ENCODE data around the gene ADAMTS14.

The ADAMTS14 gene

DNA sequence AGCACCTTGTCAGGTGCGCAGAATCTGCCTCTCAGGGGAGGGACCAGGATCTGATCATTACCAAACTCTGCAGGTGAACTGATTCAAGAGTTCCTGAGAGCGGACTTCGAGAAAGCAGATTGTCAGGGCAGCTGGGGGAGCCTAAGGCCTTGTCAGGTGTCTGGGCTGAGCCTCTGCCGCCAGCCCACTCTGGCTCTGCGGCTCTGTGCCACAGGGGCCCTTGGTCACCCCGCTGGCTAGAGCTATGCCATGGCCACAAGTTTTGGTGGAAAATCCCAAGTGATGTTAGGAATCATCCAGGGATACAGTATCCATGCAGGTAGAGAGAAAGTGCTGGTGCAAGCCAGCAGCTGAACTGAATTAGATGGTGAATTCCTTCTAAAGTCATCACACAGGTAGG lies 4.2 kb downstream of the ADAMTS14 start:
- DNase-seq (ENCODE audit: low read depth), result no peak

DNA sequence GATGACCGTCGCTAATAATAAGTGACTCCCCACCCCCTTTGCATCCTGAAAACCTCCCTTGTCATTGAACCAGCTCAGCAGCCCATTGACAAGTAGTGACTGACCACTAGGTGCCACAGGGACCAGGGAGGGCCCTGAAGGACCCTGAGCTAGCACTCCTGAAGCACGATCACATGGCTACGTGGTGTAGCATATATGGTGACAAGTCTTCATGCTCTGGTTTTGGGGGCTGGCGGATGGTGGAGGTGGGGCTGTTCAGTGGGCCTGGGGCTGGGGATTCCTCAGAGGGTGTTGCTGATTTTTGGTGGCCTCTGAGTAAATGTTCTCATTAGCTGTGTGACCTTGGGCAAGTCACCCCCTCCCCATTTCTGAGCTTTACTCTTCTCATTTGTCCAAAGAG lies 4.7 kb downstream of the ADAMTS14 start:
- no peak for DNase-seq (ENCODE audit: low read depth)

DNA sequence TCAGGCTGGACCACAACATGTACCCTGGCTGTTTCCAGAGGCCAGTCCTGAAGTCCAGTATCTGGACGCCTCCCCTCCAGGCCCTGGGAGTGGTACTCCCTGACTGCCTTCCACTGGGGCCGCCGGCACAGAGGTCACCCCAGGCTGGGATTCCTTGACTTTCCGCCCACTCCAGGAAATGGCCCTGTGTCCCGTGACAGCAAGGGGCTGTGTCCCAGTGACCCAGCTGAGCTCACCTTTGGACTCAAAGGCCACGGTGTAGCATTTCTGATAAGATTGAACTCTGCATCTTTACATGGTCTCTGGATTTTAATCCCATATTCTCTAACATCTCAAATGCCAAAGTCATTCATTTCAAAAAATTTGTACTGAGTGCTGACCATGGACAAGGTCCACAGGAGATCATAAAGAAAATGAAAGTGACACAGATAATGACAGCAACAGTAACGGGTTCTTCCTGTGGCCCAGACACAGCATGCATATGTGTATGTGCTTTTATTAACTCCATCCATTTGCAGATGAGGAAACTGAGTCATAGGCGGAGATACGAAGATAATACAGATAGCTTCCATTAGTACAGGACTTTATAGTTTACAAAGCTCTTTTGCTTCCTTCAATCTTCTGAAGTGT lies 5.4 kb downstream of the ADAMTS14 start:
- no peak for DNase-seq (ENCODE audit: low read depth)

DNA sequence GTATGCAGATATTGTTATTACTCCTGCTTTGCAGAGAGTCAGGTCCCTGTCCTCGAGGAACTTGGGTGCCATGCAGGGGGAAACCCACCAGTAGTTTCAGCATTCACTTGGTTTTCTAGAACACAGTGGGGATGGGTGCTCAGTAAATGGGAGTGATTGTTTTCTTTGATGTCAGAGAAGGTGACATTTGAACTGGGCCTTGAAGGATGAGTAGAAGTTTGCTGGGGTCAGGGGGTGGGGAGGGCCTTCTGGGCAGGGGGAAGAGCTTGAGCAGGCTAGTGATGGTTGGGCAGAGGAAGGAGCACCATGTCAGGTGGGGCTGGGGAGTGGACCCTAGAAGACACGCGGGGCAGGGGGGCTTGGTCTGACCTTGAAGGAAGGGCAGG lies 5.9 kb downstream of the ADAMTS14 start:
- no peak for DNase-seq (ENCODE audit: low read depth)

DNA sequence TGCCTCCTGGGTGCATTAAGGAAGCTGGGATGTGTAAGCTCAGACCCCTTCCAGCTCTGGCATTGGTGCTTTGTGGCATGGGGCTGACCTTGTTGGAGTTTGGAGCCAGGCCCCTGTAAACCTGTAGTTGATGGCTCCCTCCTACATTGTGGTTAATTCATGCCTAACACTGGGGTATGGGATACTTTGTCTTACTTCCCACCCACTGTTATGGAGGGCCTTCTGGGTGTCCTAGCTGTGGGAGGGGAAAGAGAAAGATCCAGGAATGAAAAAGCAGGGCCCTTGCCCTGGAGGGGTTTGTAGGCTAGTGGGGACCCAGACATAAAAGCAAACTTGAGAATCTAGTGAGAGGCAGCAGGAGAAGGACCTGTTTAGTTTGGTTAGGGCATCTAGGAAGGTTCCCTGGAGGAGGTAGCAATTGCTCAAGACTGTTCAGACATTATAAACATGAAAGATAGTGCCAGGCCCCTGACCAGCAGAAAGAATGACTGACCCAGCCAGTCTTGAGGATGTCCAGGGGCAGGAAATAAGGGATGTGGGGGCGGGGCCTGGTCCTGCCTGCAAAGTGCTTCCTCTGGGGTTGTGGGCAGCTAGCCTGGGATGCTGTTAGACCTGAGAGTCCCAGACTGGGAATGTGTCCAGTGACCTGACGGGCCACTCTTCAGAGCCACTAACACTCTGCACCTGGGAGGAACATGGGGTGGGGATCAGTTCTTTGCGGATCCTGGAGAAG lies 6.6 kb downstream of the ADAMTS14 start:
- peak; percentile 51 for DNase-seq (ENCODE audit: low read depth)

DNA sequence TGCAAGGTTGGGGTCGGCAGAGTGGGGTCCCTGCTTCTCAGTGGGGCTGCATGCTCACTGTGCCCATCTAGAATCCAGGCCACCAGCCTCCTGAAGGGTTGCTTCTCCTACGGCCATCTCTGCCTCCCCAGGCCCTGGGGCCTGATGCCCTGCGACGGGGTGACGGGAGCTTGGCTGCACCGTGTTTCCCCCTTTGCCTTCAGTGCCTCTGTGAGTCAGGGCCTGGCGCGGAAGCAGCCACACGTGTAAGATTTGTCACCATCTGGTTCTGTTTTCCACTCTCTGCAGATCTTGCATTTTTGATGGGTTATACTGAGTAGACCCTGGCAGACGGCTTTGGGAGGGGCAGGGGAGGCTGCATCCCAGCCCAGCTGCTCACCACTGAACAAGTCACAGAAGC lies 7.2 kb downstream of the ADAMTS14 start:
- peak; percentile 89 for DNase-seq (ENCODE audit: low read depth)

DNA sequence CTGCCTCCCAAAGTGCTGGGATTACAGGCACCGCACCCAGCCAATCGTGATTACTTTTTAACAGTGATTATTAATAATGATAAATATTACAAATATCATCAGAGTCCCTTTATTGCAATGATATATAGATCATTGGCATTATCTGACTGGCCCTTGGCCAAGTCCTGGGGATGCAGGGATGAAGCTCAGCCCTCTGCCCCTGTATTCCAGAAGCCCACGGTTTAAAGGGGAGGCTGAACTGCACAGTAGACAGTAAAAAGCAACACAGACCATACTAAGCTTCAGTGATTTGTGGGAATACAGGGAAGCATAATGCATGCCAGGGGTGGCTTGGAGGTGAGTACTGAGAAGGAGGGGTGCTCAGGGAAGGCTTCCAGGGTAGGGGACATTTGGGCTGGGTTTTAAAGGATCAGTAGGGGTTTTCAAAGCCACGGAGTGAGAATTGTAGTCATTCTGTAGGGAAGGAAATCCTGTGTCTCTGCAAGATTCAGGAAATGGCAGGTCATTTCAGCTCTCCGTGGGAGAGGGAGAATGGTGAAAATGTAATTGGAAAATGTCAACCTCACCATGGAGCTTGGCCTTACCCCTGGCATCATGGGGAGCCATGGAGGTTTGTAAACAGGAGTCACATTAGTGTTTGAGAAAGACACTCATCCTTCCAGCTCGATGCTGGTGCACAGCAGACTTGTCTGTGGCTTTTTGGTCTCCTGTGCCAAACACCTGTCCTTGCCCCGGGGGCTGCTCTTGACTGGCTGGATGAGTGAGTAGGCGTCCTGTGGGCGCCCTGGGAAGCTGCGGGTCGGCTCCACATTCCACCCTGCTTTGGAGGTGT lies 8.8 kb downstream of the ADAMTS14 start:
- DNase-seq (ENCODE audit: low read depth), result no peak

DNA sequence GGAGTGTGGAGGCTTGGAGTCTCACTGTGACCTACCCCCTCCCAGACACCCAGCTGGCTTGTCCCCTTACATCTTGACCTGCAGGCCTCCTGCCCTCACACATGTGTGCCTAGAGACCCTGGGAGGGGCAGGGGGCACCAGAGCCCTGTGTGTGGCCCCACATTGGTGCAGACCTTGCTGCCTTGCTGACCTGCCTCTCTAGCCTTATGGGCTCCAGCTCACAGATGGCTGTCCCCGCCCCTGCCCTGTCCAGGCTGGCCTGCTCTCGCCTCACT lies 9.4 kb downstream of the ADAMTS14 start:
- DNase-seq (ENCODE audit: low read depth), result no peak

DNA sequence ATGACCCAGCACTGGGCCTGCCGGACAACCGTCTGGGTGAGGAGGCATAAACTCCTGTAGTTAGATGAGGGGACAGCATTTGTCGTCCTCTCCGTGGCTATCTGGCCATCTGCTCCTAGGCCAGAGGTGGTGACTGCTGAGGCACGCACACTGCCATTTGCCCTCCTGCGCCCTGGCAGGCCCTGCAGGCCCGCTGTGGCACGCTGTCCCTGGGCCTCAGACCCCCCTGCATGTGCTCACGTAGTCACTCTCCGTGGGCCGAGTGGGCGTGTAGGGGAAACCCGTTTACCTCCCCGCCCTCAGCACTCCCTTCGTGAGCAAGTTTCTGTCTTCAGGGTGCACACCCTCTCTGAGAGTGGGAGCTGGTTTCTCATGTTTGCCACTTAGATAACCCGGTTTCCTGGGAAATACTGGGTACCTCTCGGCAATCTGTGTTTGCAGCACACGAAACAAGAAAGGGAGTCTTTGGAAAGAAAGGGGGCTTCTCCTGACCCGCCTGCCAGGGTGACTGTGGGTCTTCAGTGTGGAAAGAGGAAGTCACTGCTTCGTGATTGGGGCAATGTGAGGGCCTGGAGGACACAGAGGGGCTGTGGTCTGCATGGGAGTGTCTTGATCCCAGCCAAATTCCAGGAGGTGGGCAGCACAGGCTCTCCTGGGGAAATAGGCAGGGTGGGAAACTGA lies 10.8 kb downstream of the ADAMTS14 start:
- DNase-seq (ENCODE audit: low read depth), result no peak

DNA sequence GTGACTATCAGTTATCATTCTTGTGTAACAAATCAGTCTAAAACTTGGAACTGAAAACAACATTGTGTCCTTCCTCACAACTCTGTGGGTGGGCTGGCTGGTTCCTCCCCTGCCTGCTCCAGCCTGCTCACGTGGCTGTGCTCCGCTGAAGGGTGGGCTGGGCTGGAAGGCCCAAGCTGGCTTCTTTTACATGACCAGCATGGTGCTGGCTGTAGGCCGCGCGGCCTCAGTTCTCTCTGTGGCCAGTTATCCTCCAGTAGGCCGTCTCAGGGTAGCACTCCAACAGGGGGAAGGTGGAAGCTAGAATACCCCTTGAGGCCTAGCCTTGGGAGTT lies 11.3 kb downstream of the ADAMTS14 start:
- DNase-seq (ENCODE audit: low read depth), result no peak

DNA sequence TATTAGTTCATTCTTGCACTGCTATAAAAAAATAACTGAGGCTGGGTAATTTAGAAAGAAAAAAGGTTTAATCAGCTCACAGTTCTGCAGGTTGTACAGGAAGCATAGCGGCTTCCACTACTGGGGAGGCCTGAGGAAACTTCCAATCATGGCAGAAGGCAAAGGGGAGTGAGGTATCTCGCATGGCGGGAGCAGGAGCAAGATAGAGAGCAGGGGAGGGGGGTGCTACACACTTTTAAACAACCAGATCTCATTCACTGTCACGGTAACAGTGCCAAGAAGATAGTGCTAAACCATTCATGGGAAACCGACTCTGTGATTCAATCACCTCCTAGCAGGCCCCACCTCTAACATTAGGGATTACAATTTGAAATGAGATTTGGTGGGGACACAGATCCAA lies 11.6 kb downstream of the ADAMTS14 start:
- no peak for DNase-seq (ENCODE audit: low read depth)

DNA sequence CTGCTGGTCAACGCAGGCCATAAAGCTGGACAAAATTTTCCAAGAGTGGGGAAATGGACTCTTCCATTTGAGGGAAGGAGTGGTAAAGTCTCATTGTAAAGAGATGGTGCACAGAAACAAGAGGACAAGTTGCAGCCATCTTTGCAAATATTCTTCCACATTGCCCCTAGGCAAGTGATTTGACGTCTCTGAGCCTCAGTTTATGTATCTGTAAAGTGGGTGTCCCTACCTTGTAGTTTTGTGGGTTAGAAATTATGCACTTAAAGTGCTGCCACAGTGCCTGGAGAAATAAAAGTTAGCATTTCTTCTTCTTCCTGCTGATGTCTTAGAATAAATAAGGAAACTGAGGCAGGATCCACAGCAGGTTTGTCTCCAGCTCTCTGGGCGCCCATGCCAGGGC lies 12.1 kb downstream of the ADAMTS14 start:
- no peak for DNase-seq (ENCODE audit: low read depth)

DNA sequence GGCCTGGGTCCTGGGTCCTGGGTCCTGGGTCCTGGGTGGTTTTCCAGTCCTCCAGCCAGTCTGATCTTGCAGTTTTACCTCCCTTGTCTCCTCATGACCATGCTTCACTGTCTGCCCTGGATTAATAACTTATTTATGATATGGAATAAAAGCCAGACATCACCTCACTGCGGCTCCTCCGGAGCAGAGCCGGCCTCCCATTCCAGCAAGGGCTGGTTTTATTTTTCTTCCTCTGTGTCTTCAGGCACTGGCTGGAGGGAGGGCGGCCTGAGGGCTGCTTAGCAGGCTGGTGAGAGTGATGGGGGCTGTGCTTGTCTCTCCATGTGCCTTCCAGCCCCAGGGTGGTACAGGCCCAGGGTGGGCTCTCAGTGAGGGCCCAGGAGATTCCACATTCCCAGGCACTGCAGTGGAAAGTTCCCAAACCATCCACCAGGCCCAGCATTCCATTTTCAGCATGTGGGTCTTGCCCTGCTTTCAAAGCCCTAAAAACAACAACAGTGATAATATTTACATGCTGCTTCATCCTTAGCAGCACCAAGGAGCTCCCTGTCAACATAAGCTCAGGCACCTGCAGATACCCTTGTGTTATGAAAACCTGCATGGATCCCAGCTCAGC lies 12.6 kb downstream of the ADAMTS14 start:
- DNase-seq (ENCODE audit: low read depth), result no peak

DNA sequence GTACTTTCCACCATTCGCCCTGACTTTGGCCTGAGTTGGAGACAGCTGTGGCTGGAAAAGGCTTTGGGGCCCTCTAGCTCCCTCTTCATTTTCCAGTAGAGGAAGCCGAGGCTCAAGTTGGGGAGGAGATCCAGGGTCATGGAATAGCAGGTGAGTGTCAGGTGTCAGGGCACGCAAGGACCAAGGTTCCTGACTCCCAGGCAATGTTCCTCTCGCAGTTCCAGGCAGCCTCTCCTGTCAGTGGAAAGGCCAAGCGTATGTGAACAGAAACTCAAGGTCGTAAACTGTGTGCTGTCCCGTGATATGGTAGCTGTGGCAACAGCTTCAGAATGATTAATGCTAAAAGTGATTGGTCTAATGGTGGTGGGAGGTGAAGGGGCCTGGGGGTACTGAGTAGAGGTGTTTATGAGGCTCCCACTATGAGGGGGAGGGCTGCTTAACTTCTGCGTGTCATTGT lies 13.2 kb downstream of the ADAMTS14 start:
- DNase-seq (ENCODE audit: low read depth), result no peak

DNA sequence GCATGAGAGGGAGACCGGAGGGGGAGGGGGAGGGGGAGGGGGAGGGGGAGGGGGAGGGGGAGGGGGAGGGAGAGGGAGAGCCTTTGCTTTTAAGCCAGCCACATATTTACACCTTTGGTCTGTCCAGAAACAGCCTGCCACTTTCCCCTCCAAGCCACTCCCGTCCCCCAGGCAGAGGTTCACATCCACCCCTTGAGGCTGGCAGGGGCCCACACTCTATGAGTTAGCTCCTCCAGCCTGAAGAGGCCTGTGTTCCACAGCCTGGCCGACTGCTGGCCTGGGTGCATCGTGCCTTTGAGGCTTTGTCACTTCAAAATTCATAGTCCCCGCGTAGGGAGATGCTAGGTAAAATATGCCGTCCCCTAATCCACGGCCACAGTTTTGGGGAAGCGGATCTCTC lies 16.5 kb downstream of the ADAMTS14 start:
- no peak for DNase-seq (ENCODE audit: low read depth)

DNA sequence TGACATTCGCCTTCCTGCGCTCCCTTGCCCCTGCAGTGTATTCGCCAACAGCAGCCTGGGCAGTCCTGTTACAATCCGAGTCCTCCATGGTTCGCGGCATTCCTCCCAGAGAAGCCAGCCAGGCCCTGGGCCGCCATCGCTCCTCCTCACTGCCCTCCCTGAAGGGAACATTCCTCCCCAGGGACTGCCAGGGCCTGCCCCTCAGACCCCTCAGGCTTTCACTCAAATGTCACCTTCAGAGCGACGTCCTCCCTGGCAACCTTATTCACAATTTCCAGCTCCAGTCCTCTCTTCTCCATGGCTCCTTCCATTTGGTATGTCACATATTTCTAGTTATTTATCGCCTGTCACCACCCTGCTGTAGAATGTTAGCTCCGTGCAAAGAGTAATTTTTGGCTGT lies 17.4 kb downstream of the ADAMTS14 start:
- no peak for DNase-seq (ENCODE audit: low read depth)

DNA sequence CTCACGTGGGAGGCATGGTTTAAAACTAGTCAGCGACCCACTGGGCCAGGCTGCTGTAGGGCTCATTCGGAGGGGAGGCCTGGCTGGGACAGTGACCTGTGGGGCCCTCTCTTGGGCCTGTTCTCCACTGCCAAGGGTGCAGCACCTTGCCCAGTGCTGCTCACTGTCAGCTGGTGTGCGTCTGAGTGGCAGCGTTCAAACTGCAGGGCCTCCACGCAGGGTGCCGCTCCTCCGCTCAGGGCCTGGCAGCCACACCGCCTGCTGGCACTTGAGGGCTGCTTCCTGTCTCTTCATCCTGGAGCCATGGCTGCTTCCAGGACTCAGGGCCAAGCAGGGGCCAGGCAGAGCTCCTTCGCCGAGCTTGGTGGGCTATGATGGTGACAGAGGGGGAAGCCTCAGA lies 18.3 kb downstream of the ADAMTS14 start:
- no peak for DNase-seq (ENCODE audit: low read depth)

DNA sequence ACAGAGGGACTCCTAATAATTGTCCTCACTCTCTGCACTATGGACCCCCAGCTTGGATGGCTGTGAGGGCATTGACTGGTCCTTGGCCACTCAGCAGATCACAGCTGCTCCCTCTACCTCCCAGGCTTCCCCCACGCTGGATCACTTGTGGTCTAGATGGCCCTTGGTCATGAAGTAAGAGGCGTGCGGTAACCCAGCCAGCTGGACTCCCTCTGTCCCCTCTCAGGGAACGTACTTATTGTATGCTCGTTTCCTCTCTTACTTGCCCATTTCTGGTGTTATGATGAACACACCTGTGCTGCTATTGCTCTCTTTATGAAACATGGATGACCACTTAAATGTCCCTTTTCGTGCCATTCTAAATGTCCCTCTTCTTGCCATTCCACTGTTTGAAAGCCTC lies 19.3 kb downstream of the ADAMTS14 start:
- no peak for DNase-seq (ENCODE audit: low read depth)

DNA sequence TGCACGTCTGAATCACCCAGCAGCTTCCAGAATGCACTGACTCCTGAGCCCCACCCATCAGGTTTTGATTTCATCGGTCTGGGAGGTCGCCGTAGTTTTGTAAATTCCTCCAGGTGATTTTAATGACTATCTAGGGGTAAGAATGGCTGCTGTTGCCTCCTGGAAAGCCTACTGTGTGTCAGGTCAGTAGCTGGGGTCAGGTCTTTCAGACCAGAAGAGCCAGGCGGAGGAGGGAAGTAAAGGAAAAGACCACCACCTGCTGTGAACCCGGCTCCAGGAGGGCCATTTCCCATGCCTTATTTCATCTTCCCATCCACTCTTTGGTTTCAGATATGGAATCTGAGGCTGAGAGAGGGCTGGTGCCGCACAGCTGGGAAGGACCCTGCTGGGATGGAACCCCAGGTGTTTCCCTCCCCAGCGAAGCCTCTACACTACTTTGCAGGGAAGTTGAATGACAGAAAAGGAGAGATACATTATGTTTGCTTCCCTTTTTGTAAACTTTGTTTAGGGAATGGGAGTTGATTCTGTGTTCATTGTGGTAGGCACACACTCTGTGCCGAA lies 19.8 kb downstream of the ADAMTS14 start:
- no peak for DNase-seq (ENCODE audit: low read depth)

DNA sequence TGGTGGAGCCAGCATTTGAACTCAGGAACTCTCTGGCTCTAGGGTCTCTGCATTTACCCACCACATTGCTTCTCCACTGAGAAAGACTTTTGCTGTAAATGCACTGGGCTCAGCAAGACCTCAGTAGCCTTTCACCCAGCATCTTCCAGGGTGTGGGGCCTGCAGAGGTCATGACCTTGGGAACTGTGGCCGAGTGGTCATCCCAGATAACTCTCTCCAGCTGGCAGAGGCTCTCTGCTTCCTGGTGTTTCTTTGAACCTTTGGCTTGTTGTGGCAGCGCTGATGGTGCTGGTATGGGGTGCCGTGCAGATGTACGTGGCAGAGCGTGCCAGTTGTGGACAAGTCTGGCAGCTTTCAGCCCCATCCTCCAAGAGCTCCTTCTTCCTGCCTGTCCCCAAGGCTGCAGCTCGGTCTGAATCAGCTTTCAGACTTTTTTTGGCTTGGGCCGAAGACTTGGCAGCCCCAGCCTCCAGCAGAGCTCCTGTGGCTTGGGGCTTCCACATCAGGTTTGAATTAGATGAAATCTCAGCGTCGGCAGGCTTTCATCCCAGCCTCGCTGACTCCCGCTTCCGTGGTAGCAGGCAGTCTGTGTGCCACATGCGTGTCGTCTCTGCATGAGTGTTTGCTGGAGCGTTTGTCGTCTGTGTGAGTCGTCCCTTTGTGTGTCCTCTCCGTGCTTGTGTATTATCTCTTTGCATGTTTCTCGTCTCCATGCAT lies 21.5 kb downstream of the ADAMTS14 start:
- peak; percentile 98 for DNase-seq (ENCODE audit: low read depth)

DNA sequence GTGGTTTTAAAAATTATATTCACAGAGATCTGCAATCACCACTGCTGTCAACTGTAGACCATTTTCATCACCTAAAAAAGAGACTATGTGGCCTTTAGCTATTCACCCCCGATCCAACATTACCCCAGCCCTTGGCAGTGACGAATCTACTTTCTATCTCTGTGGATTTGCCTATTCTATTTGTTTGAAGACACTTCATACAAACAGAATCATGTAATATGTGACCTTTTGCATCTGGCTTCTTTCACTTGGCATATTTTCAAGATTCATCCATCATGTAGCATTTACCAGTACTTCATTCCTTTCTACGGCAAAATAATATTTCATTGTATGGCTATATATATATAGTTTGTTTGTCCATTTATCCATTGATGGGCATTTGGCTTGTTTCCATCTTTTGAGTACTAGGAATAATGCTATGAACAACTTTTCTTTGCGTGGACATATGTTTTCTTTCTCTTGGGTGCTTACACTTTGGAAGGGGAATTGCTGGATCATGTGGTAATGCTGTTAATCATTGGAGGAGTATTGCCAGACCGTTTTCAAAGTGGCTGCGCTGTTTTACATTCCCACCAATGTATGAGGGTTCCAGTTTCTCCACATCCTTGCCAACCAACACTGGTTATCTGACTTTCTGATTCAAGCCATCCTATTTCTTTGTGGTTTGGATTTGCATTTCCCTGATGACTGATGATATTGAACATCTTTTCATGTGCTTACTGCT lies 22.3 kb downstream of the ADAMTS14 start:
- peak; percentile 60 for DNase-seq (ENCODE audit: low read depth)
